ENCODE results near the gene IPO11. TPM values are rescaled to one million over a fixed set of nuclear protein-coding genes. Genes with fewer than 3 reads are reported as not detected.
A peak's percentile ranks its signal among the peaks of the same experiment; 100 is the strongest.

IPO11 gene
- total and polyA plus RNA-seq, 2 of the 4 experiments (the other 2 are of a cell fraction): 12.6 to 40.0 TPM

DNA sequence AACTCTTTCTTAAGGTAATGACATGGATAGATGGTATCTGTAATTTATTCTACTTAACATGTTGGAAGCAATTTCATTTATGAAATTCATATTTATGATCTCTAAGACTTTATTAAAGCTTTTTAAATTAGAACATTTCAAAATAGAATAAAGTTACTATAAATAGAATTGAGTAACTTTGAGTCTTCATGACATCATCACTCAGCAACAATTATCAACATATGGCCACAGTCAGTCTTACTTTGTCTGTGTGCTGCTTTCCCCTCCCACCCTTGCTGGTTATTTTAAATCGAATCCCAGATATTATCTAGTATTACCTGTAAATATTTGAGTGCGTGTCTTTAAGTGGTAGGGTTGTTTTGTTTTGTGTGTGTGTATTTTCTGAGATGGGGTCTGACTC is 65.2 kb downstream of the IPO11 start:
- peaks cover 6% of the 10 kb centered on the region for H3K4me1 ChIP-seq (ENCODE audit: control insufficient read depth, insufficient read depth, low read length)
- no peak overlapping the region for H4K91ac ChIP-seq (ENCODE audit: insufficient read depth, low read depth, low read length)
- no peaks in the 10 kb centered on the region for H3K9me3 ChIP-seq (ENCODE audit: control insufficient read depth, insufficient read depth, low read length)
- ChIA-PET POLR2A (ENCODE audit: unreplicated experiment) (no interaction called here), CTCF (interaction anchor here (2.3 kb wide), 1 partner anchor 17 kb away, joined by 12 read pairs; no protein-coding TSS in a partner anchor)
- H2AK5ac ChIP-seq (ENCODE audit: low read depth, low read length): no peak overlapping the region
- no peak overlapping the region for H3K4me2 ChIP-seq (ENCODE audit: low read depth, low read length)
- no peak overlapping the region for H2AFZ ChIP-seq (replicated peaks; ENCODE audit: low read length, poor library complexity)
- WGBS, 2 experiments (ENCODE audit: extremely low coverage in 2 of 2, insufficient read length in 1 of 2): no CpG with 5 or more reads among the region's 2 CpGs
- H2BK15ac ChIP-seq (ENCODE audit: low read depth, low read length): no peak overlapping the region
- H2BK5ac ChIP-seq (ENCODE audit: low read depth, low read length, poor library complexity, severe bottlenecking): no peak overlapping the region
- no peak overlapping the region for H3K14ac ChIP-seq (replicated peaks; ENCODE audit: low read depth, low read length)
- no peaks in the 10 kb centered on the region for H3K27me3 ChIP-seq (ENCODE audit: control insufficient read depth, insufficient read depth, low read length)
- H2BK120ac ChIP-seq (ENCODE audit: low read depth, low read length): no peak overlapping the region
- no peak overlapping the region for H3K18ac ChIP-seq (ENCODE audit: low read depth, low read length)
- no peak overlapping the region for H3K4ac ChIP-seq (ENCODE audit: low read depth, low read length)
- in situ Hi-C loops (cut with MboI; ENCODE audit: low sequenced_read_pairs): no loop called here
- no peak for ATAC-seq (ENCODE audit: low read depth)
- H3K56ac ChIP-seq (ENCODE audit: extremely low read depth, insufficient read depth, low read length): no peak overlapping the region
- H3K9ac ChIP-seq (ENCODE audit: low read depth, low read length): no peak overlapping the region
- no peaks in the 10 kb centered on the region for H4K20me1 ChIP-seq (ENCODE audit: insufficient read depth, low read length)
- no TSS peak for BruUV-seq (replicated peaks)
- H3K9me1 ChIP-seq (ENCODE audit: insufficient read depth, low read length): no peaks in the 10 kb centered on the region
- H3K4me3 ChIP-seq (ENCODE audit: insufficient read depth, low read depth, low read length): no peak overlapping the region
- H3K36me3 ChIP-seq (ENCODE audit: control insufficient read depth, insufficient read depth, low read length): no peaks in the 10 kb centered on the region
- H2AK9ac ChIP-seq (replicated peaks; ENCODE audit: low read depth, low read length, poor library complexity): no peak overlapping the region
- DNase-seq: peak; percentile 83
- no peak overlapping the region for H3K27ac ChIP-seq (ENCODE audit: insufficient read depth, low read length)
- intact Hi-C loops (cut with micrococcal nuclease): loop anchor here (5.0 kb wide), 1 partner anchor 70 kb away; no protein-coding TSS in a partner anchor
- H4K5ac ChIP-seq (ENCODE audit: low read depth, low read length): no peak overlapping the region
- dilution Hi-C loops (cut with HindIII; ENCODE audit: low sequenced_read_pairs, unreplicated experiment): no loop called here
- H4K8ac ChIP-seq (ENCODE audit: low read depth in 2 of 2, low read length in 2 of 2): no peak overlapping the region
- H3K79me1 ChIP-seq (ENCODE audit: low read depth in 1 of 2, low read length in 2 of 2): peaks cover 3 to 11% of the 10 kb centered on the region in 2 experiments; a peak in 2 of 4 replicates
- H2BK20ac ChIP-seq (ENCODE audit: low read depth, low read length): no peak overlapping the region
- no peak for TF ChIP-seq RCOR1 (IDR thresholded peaks at IDR 0.05; ENCODE audit: insufficient replicate concordance, low read length)
- TF ChIP-seq FOS (IDR thresholded peaks at IDR 0.05; ENCODE audit: low read depth, low read length): no peak
- no peak for TF ChIP-seq MXI1 (IDR thresholded peaks at IDR 0.05; ENCODE audit: borderline replicate concordance, low read depth, low read length)
- TF ChIP-seq CEBPB (IDR thresholded peaks at IDR 0.05; ENCODE audit: low read depth, low read length): peak; percentile 66
- TF ChIP-seq BHLHE40 (IDR thresholded peaks at IDR 0.05; ENCODE audit: low read depth, low read length): no peak
- TF ChIP-seq POLR2A (IDR thresholded peaks at IDR 0.05; ENCODE audit: low read depth, low read length): no peak
- TF ChIP-seq RFX5 (IDR thresholded peaks at IDR 0.05; ENCODE audit: low read depth, low read length): no peak
- no peak for TF ChIP-seq MAFK (IDR thresholded peaks at IDR 0.05; ENCODE audit: low read depth, low read length)
- H3K23ac ChIP-seq (ENCODE audit: low read depth, low read length): no peak overlapping the region

Measured in IMR-90 (cell line).